ENCODE measurements around the gene ERVK3-1. TPM values are rescaled to one million over a fixed set of nuclear protein-coding genes. Genes with fewer than 3 reads are reported as not detected.

Gene ERVK3-1
- total RNA-seq, 1 experiment from 2014 or later: 61.3 TPM

GRCh38 chr19:58330458-58330857 lies 25.3 kb downstream of the ERVK3-1 start:
- H3K9me3 ChIP-seq: no peaks in the 10 kb centered on the region
- peaks cover 5% of the 10 kb centered on the region for H3K4me1 Mint-ChIP-seq (ENCODE audit: low read depth, unreplicated experiment)
- TF ChIP-seq CTCF (IDR thresholded peaks at IDR 0.05; ENCODE audit: insufficient read depth in 1 of 2, low read depth in 1 of 2, low read length in 1 of 2, severe bottlenecking in 1 of 2, unreplicated experiment in 1 of 2): no peak
- no peaks in the 10 kb centered on the region for H3K36me3 Mint-ChIP-seq (ENCODE audit: insufficient read depth, unreplicated experiment)
- no peak overlapping the region for H3K4me3 Mint-ChIP-seq (ENCODE audit: unreplicated experiment)
- BruUV-seq (replicated peaks): no TSS peak
- H3K4me1 ChIP-seq: peaks cover 4% of the 10 kb centered on the region; the same call in 1 of the 2 replicates
- H3K4me3 ChIP-seq (ENCODE audit: low read depth, low read length): no peak overlapping the region
- H3K9me3 Mint-ChIP-seq (ENCODE audit: unreplicated experiment): no peaks in the 10 kb centered on the region
- no peak overlapping the region for H3K27ac Mint-ChIP-seq (ENCODE audit: unreplicated experiment)
- ChIA-PET POLR2A (interaction anchor here (0.5 kb wide), 1 partner anchor 21 kb away, joined by 4 read pairs; no protein-coding TSS in a partner anchor), CTCF (no interaction called here)
- H3K27me3 ChIP-seq (replicated peaks; ENCODE audit: control insufficient read depth, insufficient read depth, low read length): no peaks in the 10 kb centered on the region
- intact Hi-C loops (cut with micrococcal nuclease; ENCODE audit: unreplicated experiment): no loop called here
- H3K36me3 ChIP-seq (ENCODE audit: control insufficient read depth, insufficient read depth, low read length): no peaks in the 10 kb centered on the region
- H3K27me3 Mint-ChIP-seq (ENCODE audit: insufficient read depth, unreplicated experiment): no peaks in the 10 kb centered on the region
- no peak for DNase-seq

- H3K36me3 ChIP-seq (ENCODE audit: control insufficient read depth, insufficient read depth, low read length): no peaks in the 10 kb centered on the region; the same call in 1 of the 2 replicates
- Mint-ChIP-seq H3K27me3 (ENCODE audit: insufficient read depth, unreplicated experiment) (no peaks in the 10 kb centered on the region), H3K36me3 (ENCODE audit: insufficient read depth, unreplicated experiment) (no peaks in the 10 kb centered on the region), H3K27ac (ENCODE audit: unreplicated experiment) (no peak overlapping the region), H3K4me3 (ENCODE audit: unreplicated experiment) (no peak overlapping the region), H3K4me1 (ENCODE audit: low read depth, unreplicated experiment) (peaks cover 5% of the 10 kb centered on the region), H3K9me3 (ENCODE audit: unreplicated experiment) (no peaks in the 10 kb centered on the region)
- BruUV-seq (replicated peaks): no TSS peak
- H3K9me3 ChIP-seq: no peaks in the 10 kb centered on the region
- H3K4me3 ChIP-seq (ENCODE audit: low read depth, low read length): no peak overlapping the region
- H3K27me3 ChIP-seq (replicated peaks; ENCODE audit: control insufficient read depth, insufficient read depth, low read length): no peaks in the 10 kb centered on the region
- no peak for DNase-seq
- CTCF ChIA-PET: no interaction called here
- TF ChIP-seq CTCF (IDR thresholded peaks at IDR 0.05; ENCODE audit: insufficient read depth in 1 of 2, low read depth in 1 of 2, low read length in 1 of 2, severe bottlenecking in 1 of 2, unreplicated experiment in 1 of 2): no peak
- intact Hi-C loops (cut with micrococcal nuclease; ENCODE audit: unreplicated experiment): no loop called here
- POLR2A ChIA-PET: no interaction called here
- no peaks in the 10 kb centered on the region for H3K4me1 ChIP-seq
These were observed 27.5 kb downstream of the ERVK3-1 start for GRCh38 chr19:58332697-58333096.

- no peak for TF ChIP-seq CTCF (IDR thresholded peaks at IDR 0.05; ENCODE audit: insufficient read depth in 1 of 2, low read depth in 1 of 2, low read length in 1 of 2, severe bottlenecking in 1 of 2, unreplicated experiment in 1 of 2)
- H3K27me3 ChIP-seq (replicated peaks; ENCODE audit: control insufficient read depth, insufficient read depth, low read length): no peaks in the 10 kb centered on the region
- DNase-seq: no peak
- no peaks in the 10 kb centered on the region for H3K9me3 ChIP-seq
- Mint-ChIP-seq H3K9me3 (ENCODE audit: unreplicated experiment) (no peaks in the 10 kb centered on the region), H3K4me3 (ENCODE audit: unreplicated experiment) (no peak overlapping the region), H3K4me1 (ENCODE audit: low read depth, unreplicated experiment) (no peaks in the 10 kb centered on the region), H3K36me3 (ENCODE audit: insufficient read depth, unreplicated experiment) (no peaks in the 10 kb centered on the region), H3K27me3 (ENCODE audit: insufficient read depth, unreplicated experiment) (no peaks in the 10 kb centered on the region), H3K27ac (ENCODE audit: unreplicated experiment) (no peak overlapping the region)
- no peak overlapping the region for H3K4me3 ChIP-seq (ENCODE audit: low read depth, low read length)
- no peaks in the 10 kb centered on the region for H3K4me1 ChIP-seq
- intact Hi-C loops (cut with micrococcal nuclease; ENCODE audit: unreplicated experiment): no loop called here
- POLR2A ChIA-PET: no interaction called here
- no TSS peak for BruUV-seq (replicated peaks)
- CTCF ChIA-PET: no interaction called here
- no peaks in the 10 kb centered on the region; the same call in 1 of the 2 replicates for H3K36me3 ChIP-seq (ENCODE audit: control insufficient read depth, insufficient read depth, low read length)
These were observed 29.6 kb downstream of the ERVK3-1 start for GRCh38 chr19:58334691-58335249.
